ENCODE results near the gene DNAJC17.
A peak's percentile ranks its signal among the peaks of the same experiment; 100 is the strongest.

DNAJC17 gene

DNA sequence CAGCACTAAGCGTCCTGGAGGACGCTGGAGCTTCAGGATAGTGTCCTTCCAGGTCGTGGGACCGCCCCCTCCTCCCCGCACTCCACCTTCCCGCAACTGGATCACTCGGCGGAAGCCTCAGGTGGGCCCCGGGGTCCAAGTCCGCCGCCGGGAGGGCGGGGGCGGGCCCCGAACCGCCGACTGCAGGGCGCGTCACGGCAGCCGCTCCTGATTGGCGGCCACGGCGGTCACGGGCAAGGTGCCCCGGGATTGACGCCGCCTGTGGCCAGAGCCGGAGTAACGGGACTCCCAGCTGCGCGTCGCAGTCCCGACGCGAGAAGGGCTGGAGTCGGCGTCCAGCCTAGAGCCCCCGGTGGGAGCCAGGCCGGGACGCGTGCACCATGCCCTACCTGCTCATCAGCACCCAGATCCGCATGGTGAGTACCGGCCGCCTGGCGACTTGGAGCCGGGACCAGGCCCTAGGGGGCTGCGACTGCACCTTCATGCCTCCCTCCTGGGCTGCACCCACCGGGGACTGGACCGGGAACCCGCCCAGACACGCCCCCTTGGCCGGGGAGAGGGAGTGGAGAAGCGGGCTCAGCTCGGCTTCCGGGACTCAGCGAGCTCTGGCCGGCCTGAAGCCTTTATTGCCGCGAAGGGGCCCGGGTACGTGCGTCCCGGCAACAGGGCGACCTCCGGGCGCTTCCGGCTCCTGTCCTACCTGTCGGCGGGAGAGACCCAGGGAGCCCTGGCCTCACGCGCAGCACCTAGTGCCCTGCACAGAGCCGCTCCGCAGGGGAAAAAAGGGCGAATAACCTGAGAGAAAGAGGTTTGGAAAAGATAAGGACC, 43.3 kb downstream of the DNAJC17 start, which contains the start of gene GCHFR:
GCHFR (plus strand) TSS at position 268 of the 828 bp plus-strand sequence; CDS start at position 381, 113 bp downstream.
- peak within 1 kb of the TSS; percentile 69 for H3K4me3 ChIP-seq (ENCODE audit: low read depth, low read length)
- no peak for DNase-seq (ENCODE audit: low read depth)
- TF ChIP-seq, protein P1, sequence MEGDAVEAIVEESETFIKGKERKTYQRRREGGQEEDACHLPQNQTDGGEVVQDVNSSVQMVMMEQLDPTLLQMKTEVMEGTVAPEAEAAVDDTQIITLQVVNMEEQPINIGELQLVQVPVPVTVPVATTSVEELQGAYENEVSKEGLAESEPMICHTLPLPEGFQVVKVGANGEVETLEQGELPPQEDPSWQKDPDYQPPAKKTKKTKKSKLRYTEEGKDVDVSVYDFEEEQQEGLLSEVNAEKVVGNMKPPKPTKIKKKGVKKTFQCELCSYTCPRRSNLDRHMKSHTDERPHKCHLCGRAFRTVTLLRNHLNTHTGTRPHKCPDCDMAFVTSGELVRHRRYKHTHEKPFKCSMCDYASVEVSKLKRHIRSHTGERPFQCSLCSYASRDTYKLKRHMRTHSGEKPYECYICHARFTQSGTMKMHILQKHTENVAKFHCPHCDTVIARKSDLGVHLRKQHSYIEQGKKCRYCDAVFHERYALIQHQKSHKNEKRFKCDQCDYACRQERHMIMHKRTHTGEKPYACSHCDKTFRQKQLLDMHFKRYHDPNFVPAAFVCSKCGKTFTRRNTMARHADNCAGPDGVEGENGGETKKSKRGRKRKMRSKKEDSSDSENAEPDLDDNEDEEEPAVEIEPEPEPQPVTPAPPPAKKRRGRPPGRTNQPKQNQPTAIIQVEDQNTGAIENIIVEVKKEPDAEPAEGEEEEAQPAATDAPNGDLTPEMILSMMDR (IDR thresholded peaks at IDR 0.05; ENCODE audit: low read depth, low read length, missing control alignments): peak; percentile 38

DNA sequence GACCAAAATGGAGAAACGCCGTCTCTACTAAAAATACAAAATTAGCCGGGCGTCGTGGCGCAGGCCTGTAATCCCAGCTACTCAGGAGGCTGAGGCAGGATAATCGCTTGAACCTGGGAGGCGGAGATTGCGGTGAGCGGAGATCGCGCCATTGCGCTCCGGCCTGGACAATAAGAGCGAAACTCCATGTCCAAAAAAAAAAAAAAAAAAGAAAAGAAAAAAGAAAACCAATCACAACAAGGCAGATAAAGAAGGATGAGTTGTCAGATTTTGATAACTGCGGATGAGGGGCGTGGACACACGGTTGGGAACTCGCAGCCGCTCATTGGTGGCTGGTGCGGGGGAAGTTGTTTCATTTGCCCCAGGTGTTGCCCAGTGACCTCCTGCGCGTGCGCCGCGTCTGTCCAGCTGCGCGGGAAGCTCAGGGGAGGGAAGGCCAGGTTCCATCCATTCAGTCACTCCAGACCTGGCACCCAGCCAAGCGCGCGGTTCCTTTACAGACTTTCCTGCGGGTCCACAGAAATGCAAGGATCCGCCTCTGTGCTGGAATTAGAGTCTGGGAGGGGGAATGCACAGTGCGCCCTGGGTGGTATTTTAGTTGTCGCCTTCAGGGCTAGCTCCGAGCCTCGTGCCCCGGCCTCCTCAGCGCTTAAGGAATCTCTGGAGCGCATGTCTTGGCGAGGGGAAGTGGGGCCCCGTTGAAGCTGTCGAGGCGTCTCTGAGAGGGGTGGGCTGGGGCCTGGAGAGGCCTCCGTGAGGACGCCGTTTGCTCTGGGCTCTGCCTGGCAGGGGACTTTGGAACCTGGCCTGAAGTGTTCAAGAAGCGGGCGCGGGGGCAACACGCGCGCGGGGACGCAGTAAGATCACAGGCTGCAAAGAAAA, 44.1 kb downstream of the DNAJC17 start:
- peak overlapping the region; percentile 69 for H3K4me3 ChIP-seq (ENCODE audit: low read depth, low read length)
- DNase-seq (ENCODE audit: low read depth): no peak
- TF ChIP-seq, protein P1 (IDR thresholded peaks at IDR 0.05; ENCODE audit: low read depth, low read length, missing control alignments): no peak

DNA sequence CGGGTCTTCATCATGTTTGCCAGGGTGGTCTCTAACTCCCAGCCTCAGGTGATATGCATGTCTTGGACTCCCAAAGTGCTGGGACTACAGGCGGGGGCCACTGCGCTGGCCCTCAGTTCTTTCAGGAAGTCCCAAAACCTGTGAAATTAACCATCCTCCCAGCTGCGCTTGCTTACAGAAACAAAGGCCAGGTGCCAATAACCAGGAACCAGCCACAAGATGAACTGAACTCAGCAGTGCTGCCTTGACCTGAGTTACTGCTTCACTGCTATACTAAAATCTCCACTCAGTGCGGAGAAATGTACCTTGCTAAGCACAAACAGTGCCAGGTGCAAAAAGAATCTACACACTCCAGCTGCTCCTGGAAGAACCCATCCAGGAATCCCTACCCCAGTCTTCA, 47.3 kb downstream of the DNAJC17 start:
- TF ChIP-seq, protein P1 (IDR thresholded peaks at IDR 0.05; ENCODE audit: low read depth, low read length, missing control alignments): no peak
- H3K4me3 ChIP-seq (ENCODE audit: low read depth, low read length): no peak overlapping the region
- no peak for DNase-seq (ENCODE audit: low read depth)

DNA sequence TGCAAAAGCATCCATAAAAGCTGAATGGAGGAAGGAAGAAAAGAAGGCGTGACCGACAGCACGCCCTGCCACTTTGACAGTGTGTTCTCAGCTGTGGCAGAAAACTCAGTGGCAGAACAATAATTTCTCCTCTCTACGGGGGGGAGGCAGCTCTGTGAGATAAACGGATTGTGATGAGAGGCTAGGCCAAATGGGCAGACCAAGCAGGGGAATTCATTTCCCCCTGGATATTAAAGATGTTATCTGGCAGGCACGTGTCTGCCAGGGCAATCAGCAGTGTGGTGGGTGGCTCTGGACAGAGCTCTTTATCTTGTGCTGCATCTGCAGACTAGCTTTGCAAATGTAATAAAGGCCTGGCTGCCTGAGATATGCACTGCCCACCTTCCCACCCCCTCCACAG, 50.3 kb downstream of the DNAJC17 start:
- TF ChIP-seq, protein P1 (IDR thresholded peaks at IDR 0.05; ENCODE audit: low read depth, low read length, missing control alignments): no peak
- DNase-seq (ENCODE audit: low read depth): no peak
- H3K4me3 ChIP-seq (ENCODE audit: low read depth, low read length): no peak overlapping the region

DNA sequence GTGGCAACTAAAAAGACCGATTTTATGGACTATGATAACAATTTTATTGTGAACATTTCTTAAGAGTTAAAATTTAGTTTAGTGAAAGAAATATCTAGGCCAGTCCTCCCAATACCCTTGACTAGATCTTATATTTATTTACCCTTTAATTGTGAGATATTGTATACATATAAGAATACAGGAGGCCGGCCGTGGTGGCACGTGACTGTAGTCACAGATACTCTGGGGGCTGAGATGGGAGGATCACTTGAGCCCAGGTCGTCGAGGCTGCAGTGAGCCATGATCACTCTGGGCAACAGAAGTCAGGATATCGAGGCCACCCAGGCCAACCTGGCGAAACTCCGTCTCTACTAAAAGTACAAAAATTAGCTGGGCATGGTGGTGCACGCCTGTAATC, 51.5 kb downstream of the DNAJC17 start:
- peak overlapping the region; percentile 91; the same call in 1 of the 2 replicates for H3K4me3 ChIP-seq (ENCODE audit: low read depth, low read length)
- DNase-seq (ENCODE audit: low read depth): no peak
- TF ChIP-seq, protein P1 (IDR thresholded peaks at IDR 0.05; ENCODE audit: low read depth, low read length, missing control alignments): no peak

DNA sequence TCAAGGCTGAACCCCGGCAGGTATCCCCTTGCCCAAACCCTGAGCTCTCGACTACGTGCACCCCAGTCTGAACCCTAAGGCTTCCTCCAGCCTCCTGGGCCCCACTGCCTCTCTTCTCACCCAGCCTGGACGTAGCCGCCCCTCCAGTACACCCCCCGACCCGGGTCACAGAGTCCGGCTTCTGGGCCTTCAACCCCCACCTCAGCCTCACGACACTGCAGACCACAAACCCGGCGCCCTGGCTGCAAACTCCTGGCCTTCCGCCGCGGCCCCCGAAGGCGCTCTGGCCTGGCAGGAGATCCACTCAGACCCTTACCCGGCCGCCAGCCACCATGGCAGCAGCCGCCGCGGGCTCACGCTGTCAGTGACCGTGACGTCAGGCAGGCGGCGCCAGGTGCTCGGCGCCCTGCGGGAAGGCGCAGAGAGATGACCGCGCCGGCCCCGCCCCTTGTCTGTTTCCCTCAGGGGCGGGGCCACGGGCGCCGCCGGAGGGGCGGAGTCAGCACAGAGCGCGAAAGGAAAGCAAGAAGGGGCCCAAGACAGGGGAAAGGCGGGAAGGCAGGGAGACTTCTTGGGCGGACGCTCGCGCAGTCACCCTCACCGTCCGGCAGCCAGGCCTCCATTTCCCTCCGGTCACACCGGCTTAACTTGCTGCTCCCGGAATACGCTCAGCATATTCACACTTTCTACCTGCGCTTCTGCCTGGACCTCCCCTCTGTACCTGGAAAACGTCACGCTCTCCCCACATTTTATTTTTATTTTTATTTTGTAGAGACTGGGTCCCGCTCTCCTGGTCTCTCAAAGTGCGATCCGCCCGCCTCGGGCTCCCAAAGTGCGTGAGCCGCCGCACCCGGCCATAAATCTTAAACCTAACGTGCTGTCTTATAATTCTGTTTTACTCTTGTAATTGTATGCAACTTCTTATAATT, 52.1 kb downstream of the DNAJC17 start, which contains the start of gene RMDN3:
RMDN3 (minus strand) TSS at position 372 of the 929 bp plus-strand sequence. CDS start 471 bp downstream, outside the sequence.
- DNase-seq (ENCODE audit: low read depth): peak; percentile 68
- peak within 1 kb of the TSS; percentile 91 for H3K4me3 ChIP-seq (ENCODE audit: low read depth, low read length)
- TF ChIP-seq, protein P1 (IDR thresholded peaks at IDR 0.05; ENCODE audit: low read depth, low read length, missing control alignments): no peak

Data from GM12864 (cell line).